HepG2 (cell line): ENCODE results near the gene SHANK3. TPM values are rescaled to one million over a fixed set of nuclear protein-coding genes. Genes with fewer than 3 reads are reported as not detected.

ENCODE experiments used
- ARNT2 ChIP-seq: sonication (generic); formaldehyde crosslinking; IDR thresholded peaks from 2 replicates; pipeline ENCODE4 v1.8.0; 2022; ENCODE audit warnings: mild to moderate bottlenecking, low read depth, missing genetic modification reagents, moderate library complexity
- ATAD3A ChIP-seq: sonication (generic); formaldehyde crosslinking; IDR thresholded peaks from 2 replicates; pipeline ENCODE4 v1.4.0; 2020; ENCODE audit warnings: missing genetic modification reagents
- ATF7 ChIP-seq, 2 experiments: fragments of 450-650 bp in 1 of 2; sonication (generic) in 1 of 2; formaldehyde crosslinking in 1 of 2; IDR thresholded peaks; 2 replicates each; pipeline versions ENCODE4 v1.4.0 to v1.6.1; 2016 to 2020; ENCODE audit warnings: antibody characterized with exemption in 1 of 2, mild to moderate bottlenecking in 1 of 2, missing genetic modification reagents in 1 of 2
- CEBPB ChIP-seq: IDR thresholded peaks from 2 replicates; pipeline ENCODE4 v1.6.1; 2011; ENCODE audit warnings: low read depth, low read length, improper control_type of control experiment, borderline replicate concordance
- MED13 ChIP-seq: sonication (generic); formaldehyde crosslinking; IDR thresholded peaks from 2 replicates; pipeline ENCODE4 v1.5.0; 2020; ENCODE audit warnings: missing genetic modification reagents
- NCOA1 ChIP-seq: sonication (generic); formaldehyde crosslinking; IDR thresholded peaks from 2 replicates; pipeline ENCODE4 v1.9.0; 2021; ENCODE audit warnings: missing genetic modification reagents
- RARG ChIP-seq: sonication (generic); formaldehyde crosslinking; IDR thresholded peaks from 2 replicates; pipeline ENCODE4 v1.4.0; 2020; ENCODE audit warnings: low read depth, mild to moderate bottlenecking, missing genetic modification reagents
- SAFB2 ChIP-seq: sonication (generic); formaldehyde crosslinking; IDR thresholded peaks from 2 replicates; pipeline ENCODE4 v1.5.1; 2020; ENCODE audit warnings: missing genetic modification reagents, low read depth, mild to moderate bottlenecking, borderline replicate concordance
- ZBTB8A ChIP-seq: sonication (generic); formaldehyde crosslinking; IDR thresholded peaks from 2 replicates; pipeline ENCODE4 v1.4.0; 2020; ENCODE audit warnings: mild to moderate bottlenecking, low read depth, missing genetic modification reagents, borderline replicate concordance
- ZFY ChIP-seq: sonication (generic); formaldehyde crosslinking; IDR thresholded peaks from 2 replicates; pipeline ENCODE4 v1.4.0; 2020; ENCODE audit warnings: missing genetic modification reagents
- ZNF33B ChIP-seq: sonication (generic); formaldehyde crosslinking; IDR thresholded peaks from 2 replicates; pipeline ENCODE4 v1.5.1; 2020; ENCODE audit warnings: mild to moderate bottlenecking, missing genetic modification reagents
- ZNF496 ChIP-seq: sonication (generic); formaldehyde crosslinking; IDR thresholded peaks from 2 replicates; pipeline ENCODE4 v1.8.1; 2023; ENCODE audit warnings: mild to moderate bottlenecking, moderate library complexity, missing genetic modification reagents; ENCODE audit not compliant: insufficient replicate concordance
- ZNF510 ChIP-seq: sonication (generic); formaldehyde crosslinking; IDR thresholded peaks from 2 replicates; pipeline ENCODE4 v1.4.0; 2020; ENCODE audit warnings: low read depth, mild to moderate bottlenecking, missing genetic modification reagents
- ZNF644 ChIP-seq: IDR thresholded peaks from 2 replicates; pipeline ENCODE4 v1.6.1; 2016; ENCODE audit warnings: low read depth
- ZNF713 ChIP-seq: sonication (generic); formaldehyde crosslinking; IDR thresholded peaks from 2 replicates; pipeline ENCODE4 v1.4.0; 2020; ENCODE audit warnings: mild to moderate bottlenecking, missing genetic modification reagents
- polyA plus RNA-seq, 8 experiments: library from polyadenylated mRNA; depleted of rRNA in 3 of 8; stranded (reverse) in 7 of 8; unstranded in 1 of 8; fragments of >200 nt; fragmentation: Illumina TruSeq in 4 of 8; extraction: Trizol in 4 of 8; gene quantifications; 2 replicates each; pipeline versions ENCODE4 v1.2.1 to v1.2.3, GENCODE V29; 2011 to 2016; ENCODE audit warnings: low read depth in 4 of 8, missing spikeins in 1 of 8, mixed read lengths in 1 of 8; ENCODE audit not compliant: insufficient read depth in 1 of 8
- total RNA-seq, 5 experiments: library from RNA; depleted of rRNA; stranded (reverse); fragments of >200 nt; fragmentation: Illumina TruSeq; extraction: Trizol; gene quantifications; 2 replicates each; pipeline ENCODE4 v1.2.3, GENCODE V29; 2016; ENCODE audit warnings: low read depth in 1 of 5
- TF ChIP-seq, protein P1 (sequence below): sonication (generic); formaldehyde crosslinking; IDR thresholded peaks from 2 replicates; pipeline ENCODE4 v1.5.0; 2020; ENCODE audit warnings: mild to moderate bottlenecking, missing genetic modification reagents
- TF ChIP-seq, protein P2 (sequence below): IDR thresholded peaks from 2 replicates; pipeline ENCODE4 v1.6.1; 2012; ENCODE audit warnings: low read depth, low read length, improper control_type of control experiment
- TF ChIP-seq, protein P3 (sequence below): sonication (generic); formaldehyde crosslinking; IDR thresholded peaks from 2 replicates; pipeline ENCODE4 v1.8.1; 2023; ENCODE audit warnings: mild to moderate bottlenecking, missing genetic modification reagents, borderline replicate concordance
- TF ChIP-seq, protein P4 (sequence below): sonication (generic); formaldehyde crosslinking; IDR thresholded peaks from 2 replicates; pipeline ENCODE4 v1.8.0; 2022; ENCODE audit warnings: missing genetic modification reagents, mild to moderate bottlenecking, borderline replicate concordance
- TF ChIP-seq, protein P5 (sequence below): sonication (generic); formaldehyde crosslinking; IDR thresholded peaks from 2 replicates; pipeline ENCODE4 v1.8.1; 2022; ENCODE audit warnings: mild to moderate bottlenecking, missing genetic modification reagents
- TF ChIP-seq, protein P6 (sequence below): sonication (generic); formaldehyde crosslinking; IDR thresholded peaks from 2 replicates; pipeline ENCODE4 v1.5.0; 2020; ENCODE audit warnings: missing genetic modification reagents, mild to moderate bottlenecking, borderline replicate concordance

Gene SHANK3
- total and polyA plus RNA-seq, 2 of the 13 experiments (the other 11 are each of a cell fraction or from before 2014, with no cell fraction given): 2.9 to 4.6 TPM

DNA sequence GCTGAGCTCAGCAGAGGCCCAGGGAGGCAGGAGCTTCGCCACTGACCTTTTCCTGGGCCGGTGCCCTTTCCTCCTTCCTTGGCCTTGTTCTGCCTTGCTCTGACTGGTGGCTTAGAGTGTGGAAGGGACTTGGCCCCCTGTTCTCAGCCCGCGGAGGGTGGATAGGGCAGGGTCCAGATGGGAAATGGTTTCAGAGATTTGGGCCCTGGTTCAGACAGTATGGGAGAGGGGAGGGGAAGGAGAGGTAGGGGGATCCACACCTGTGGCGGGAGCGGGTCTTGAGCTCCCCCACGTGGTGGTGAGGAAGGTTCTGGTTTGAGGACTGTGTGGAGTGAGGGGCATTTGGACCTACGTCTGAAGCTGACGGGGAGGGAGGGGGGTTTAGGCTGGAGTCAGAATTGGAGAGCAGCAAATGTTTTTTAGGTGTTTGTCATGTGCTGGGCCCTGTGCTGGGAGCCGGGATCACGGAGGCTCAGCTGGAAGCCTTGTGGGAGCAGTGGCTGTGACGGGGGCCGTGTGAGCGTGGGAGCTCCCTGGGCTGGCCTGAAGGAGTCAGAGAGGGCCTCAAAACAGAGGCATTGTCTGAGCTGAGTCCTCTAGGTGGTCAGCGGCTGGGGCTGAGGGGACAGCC, 27.2 kb downstream of the SHANK3 start (continued):
- no peak for TF ChIP-seq ATF7 (IDR thresholded peaks at IDR 0.05)
- no peak for TF ChIP-seq ATF7 (CRISPR knock-in tag; IDR thresholded peaks at IDR 0.05)
- no peak for TF ChIP-seq ATAD3A (CRISPR knock-in tag)
- TF ChIP-seq, protein P1, sequence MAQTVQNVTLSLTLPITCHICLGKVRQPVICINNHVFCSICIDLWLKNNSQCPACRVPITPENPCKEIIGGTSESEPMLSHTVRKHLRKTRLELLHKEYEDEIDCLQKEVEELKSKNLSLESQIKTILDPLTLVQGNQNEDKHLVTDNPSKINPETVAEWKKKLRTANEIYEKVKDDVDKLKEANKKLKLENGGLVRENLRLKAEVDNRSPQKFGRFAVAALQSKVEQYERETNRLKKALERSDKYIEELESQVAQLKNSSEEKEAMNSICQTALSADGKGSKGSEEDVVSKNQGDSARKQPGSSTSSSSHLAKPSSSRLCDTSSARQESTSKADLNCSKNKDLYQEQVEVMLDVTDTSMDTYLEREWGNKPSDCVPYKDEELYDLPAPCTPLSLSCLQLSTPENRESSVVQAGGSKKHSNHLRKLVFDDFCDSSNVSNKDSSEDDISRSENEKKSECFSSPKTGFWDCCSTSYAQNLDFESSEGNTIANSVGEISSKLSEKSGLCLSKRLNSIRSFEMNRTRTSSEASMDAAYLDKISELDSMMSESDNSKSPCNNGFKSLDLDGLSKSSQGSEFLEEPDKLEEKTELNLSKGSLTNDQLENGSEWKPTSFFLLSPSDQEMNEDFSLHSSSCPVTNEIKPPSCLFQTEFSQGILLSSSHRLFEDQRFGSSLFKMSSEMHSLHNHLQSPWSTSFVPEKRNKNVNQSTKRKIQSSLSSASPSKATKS (CRISPR knock-in tag): no peak
- TF ChIP-seq SAFB2: 0 out of 2 replicates have a peak, but pooled peaks have one; percentile 16
- TF ChIP-seq, protein P2, sequence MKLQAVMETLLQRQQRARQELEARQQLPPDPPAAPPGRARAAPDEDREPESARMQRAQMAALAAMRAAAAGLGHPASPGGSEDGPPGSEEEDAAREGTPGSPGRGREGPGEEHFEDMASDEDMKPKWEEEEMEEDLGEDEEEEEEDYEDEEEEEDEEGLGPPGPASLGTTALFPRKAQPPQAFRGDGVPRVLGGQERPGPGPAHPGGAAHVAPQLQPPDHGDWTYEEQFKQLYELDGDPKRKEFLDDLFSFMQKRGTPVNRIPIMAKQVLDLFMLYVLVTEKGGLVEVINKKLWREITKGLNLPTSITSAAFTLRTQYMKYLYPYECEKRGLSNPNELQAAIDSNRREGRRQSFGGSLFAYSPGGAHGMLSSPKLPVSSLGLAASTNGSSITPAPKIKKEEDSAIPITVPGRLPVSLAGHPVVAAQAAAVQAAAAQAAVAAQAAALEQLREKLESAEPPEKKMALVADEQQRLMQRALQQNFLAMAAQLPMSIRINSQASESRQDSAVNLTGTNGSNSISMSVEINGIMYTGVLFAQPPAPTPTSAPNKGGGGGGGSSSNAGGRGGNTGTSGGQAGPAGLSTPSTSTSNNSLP: no peak
- TF ChIP-seq ZFY (CRISPR knock-in tag): peak; percentile 31; the same call in 1 of the 2 replicates
- 0 out of 2 replicates have a peak, but pooled peaks have one; percentile 43 for TF ChIP-seq ZNF713 (CRISPR knock-in tag)
- TF ChIP-seq ZNF496: no peak
- 0 out of 2 replicates have a peak, but pooled peaks have one; percentile 32 for TF ChIP-seq NCOA1
- TF ChIP-seq, protein P3, sequence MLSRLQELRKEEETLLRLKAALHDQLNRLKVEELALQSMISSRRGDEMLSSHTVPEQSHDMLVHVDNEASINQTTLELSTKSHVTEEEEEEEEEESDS (CRISPR knock-in tag): no peak
- TF ChIP-seq, protein P4, sequence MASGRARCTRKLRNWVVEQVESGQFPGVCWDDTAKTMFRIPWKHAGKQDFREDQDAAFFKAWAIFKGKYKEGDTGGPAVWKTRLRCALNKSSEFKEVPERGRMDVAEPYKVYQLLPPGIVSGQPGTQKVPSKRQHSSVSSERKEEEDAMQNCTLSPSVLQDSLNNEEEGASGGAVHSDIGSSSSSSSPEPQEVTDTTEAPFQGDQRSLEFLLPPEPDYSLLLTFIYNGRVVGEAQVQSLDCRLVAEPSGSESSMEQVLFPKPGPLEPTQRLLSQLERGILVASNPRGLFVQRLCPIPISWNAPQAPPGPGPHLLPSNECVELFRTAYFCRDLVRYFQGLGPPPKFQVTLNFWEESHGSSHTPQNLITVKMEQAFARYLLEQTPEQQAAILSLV (CRISPR knock-in tag): peak; percentile 67; the same call in 1 of the 2 replicates
- no peak for TF ChIP-seq MED13 (CRISPR knock-in tag)
- TF ChIP-seq ZNF510: no peak
- TF ChIP-seq, protein P5, sequence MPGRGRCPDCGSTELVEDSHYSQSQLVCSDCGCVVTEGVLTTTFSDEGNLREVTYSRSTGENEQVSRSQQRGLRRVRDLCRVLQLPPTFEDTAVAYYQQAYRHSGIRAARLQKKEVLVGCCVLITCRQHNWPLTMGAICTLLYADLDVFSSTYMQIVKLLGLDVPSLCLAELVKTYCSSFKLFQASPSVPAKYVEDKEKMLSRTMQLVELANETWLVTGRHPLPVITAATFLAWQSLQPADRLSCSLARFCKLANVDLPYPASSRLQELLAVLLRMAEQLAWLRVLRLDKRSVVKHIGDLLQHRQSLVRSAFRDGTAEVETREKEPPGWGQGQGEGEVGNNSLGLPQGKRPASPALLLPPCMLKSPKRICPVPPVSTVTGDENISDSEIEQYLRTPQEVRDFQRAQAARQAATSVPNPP (CRISPR knock-in tag): 0 out of 2 replicates have a peak, but pooled peaks have one; percentile 22
- no peak for TF ChIP-seq ARNT2 (CRISPR knock-in tag)
- TF ChIP-seq ZBTB8A (CRISPR knock-in tag): no peak
- TF ChIP-seq, protein P6, sequence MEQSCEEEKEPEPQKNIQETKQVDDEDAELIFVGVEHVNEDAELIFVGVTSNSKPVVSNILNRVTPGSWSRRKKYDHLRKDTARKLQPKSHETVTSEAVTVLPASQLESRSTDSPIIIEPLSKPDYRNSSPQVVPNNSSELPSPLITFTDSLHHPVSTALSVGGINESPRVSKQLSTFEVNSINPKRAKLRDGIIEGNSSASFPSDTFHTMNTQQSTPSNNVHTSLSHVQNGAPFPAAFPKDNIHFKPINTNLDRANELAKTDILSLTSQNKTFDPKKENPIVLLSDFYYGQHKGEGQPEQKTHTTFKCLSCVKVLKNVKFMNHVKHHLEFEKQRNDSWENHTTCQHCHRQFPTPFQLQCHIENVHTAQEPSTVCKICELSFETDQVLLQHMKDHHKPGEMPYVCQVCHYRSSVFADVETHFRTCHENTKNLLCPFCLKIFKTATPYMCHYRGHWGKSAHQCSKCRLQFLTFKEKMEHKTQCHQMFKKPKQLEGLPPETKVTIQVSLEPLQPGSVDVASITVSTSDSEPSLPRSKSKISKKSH (CRISPR knock-in tag): no peak
- TF ChIP-seq ZNF33B (CRISPR knock-in tag): no peak
- no peak for TF ChIP-seq ZNF644
- no peak for TF ChIP-seq RARG
- TF ChIP-seq CEBPB: no peak
